GM18873 (cell line): ENCODE data around the gene DYRK1B.
A peak's percentile ranks its signal among the peaks of the same experiment; 100 is the strongest.
"Not testable (repeated sequence)": the region's sequence is repeated elsewhere in the genome, so short reads cannot be mapped to it uniquely, and the experiment has no call there.

ENCODE experiments used
- ATAC-seq: cut with Tn5 transposase; IDR thresholded peaks from one replicate; pipeline ENCODE4 v1.9.1; 2021; ENCODE audit warnings: mild to moderate bottlenecking, moderate library complexity, moderate number of reproducible peaks; ENCODE audit not compliant: unreplicated experiment, low FRiP score

DYRK1B gene

DNA sequence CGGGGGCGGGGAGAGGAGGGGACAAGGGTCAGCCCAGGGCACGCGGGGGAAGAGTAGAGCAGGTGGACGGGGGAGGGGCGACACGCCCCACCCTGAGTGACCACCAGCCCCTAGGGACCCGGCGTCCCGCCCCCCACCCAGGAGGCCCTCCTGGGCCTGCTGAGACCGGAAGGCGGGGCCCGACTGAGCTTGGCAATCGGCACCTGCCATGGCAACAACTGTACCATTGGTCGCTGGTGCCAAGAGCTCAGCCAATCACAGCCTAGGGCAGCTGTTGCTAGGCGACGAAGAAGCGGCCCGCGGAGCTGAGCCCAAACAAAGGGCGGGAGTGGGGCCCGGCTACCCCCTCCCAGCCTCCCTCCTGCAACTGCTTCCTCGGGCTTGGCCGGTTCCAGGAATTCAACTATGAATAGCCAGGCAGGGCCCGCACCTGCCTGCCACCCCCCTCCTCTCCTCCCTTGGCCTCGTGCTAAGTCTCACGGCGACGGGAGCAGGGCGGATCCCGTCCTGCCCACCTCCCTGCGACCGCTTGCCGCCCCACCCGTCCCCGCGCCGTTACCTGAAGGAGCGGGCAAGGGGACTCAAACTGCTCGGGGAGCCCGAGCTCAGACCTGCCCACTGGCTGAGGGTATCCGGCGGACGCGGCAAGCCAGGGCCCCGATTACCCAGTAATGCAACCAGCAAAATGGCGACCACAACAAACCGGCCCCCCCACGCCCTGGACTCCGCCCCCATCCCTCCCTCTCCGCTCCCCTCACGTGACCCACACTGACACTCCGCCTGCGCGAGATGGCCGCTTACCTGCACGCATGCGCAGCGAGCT lies at the start of gene DYRK1B:
Gene DYRK1B (minus strand): TSS at position 699 of the 823 bp plus-strand sequence. CDS start 2,295 bp downstream, outside the sequence.
- peak; percentile 78 for ATAC-seq

- not testable (repeated sequence) for ATAC-seq
Observed at GRCh38 chr19:39882645-39883044, 48.7 kb upstream of the DYRK1B start.

DNA sequence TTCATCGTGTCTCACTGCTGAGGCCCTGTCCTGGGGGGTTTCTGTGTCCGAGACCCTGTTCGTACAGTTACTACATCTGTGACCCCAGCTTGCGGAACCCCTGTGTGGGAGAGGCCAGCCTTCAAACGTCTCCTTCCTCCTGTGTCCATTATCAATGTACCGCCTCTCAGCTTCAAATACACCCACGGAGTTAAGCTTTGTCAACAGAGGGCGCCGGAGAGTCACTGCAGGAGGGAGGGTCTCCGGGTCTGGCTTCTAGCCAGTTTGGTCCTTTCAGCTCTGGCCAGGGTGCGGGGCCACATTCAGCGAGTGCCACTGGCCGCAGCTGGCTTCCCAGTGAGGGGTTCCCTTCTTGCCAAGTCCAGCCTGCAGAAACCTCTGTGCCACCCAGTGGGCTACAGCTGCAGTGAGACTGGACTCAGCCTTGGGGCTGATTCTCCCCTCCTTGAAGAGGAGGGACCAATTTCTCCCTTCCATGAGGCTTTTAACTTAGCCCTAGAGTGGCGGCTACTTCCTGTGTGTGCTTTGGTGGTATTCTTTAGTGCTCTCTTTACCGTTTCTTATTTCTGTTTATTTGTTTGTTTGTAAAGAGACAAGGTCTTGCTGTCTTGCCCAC lies 47.6 kb upstream of the DYRK1B start:
- not testable (repeated sequence) for ATAC-seq

DNA sequence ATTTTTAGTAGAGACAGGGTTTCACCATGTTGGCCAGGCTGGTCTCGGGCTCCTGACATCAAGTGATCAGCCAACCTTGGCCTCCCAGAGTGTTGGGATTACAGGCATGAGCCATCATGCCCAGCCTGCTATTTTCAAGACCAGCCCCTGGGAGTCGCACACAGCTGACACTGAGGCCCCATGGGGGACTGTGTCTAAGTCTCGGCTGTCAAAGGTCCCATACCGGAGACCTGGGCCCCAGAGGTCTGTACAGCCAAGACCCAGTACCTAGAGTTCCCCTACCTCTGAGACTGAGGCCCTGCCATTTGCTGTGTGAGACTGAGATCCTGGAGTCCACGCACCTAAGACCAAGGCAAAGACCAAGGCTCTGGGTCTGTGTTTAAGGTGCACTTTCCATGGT lies 46.3 kb upstream of the DYRK1B start:
- not testable (repeated sequence) for ATAC-seq

GRCh38 chr19:39879796-39880195 lies 45.8 kb upstream of the DYRK1B start:
- not testable (repeated sequence) for ATAC-seq

DNA sequence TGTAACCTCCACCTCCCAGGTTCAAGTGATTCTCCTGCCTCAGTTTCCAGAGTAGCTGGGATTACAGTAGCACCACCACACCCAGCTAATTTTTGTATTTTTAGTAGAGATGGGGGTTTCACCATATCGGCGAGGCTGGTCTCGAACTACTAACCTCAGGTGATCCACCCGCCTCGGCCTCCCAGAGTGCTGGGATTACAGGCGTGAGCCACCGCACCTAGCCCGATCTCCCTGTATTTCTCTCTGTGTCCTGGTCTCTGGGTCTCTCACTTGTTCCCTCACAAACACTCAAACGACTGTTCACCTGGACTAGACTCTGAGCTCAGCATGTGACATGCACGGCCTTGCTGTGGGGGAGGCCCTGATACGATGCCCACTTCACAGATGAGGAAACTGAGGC lies 44.9 kb upstream of the DYRK1B start:
- ATAC-seq, result not testable (repeated sequence)

DNA sequence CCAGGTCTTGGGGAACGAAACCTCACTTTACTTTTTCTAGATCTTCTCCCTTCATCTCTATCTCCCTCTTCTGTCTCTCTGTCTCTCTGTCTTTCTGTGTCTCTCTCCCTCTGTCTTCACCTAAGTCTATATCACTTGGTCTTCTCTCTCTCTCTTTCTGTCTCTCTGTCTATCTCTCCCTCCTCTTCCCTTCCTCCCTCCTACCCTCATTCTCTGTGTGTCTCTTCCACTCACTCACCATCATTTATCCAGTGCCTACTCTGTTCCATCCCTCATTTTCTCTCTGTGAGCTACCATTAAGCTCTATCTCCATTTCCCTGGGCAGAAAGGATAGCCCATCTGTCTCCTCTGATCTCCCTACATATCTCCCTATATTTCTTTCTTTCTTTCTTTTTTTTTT lies 44.4 kb upstream of the DYRK1B start:
- no peak for ATAC-seq

DNA sequence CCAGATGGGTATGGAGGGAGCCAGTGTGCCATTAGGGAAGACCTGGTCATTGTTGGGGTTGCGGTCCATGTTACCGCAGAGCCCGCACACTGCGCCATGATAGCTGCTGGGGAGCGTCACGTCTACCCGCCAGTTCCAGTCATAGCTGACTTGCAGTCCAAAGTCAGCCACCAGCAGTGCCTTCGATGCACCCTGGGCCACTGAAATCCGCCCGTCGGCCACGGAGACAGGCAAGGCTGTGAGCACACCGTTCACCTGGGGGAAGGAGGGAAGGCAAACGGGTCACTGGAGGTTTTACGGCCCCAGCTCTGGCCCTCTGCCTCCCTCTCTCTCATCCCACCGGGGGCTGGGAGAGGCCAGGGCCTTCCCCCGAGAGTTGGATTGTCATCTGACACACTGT lies 44.0 kb upstream of the DYRK1B start:
- ATAC-seq, result not testable (repeated sequence)

GRCh38 chr19:39877488-39877887 lies 43.5 kb upstream of the DYRK1B start:
- not testable (repeated sequence) for ATAC-seq

DNA sequence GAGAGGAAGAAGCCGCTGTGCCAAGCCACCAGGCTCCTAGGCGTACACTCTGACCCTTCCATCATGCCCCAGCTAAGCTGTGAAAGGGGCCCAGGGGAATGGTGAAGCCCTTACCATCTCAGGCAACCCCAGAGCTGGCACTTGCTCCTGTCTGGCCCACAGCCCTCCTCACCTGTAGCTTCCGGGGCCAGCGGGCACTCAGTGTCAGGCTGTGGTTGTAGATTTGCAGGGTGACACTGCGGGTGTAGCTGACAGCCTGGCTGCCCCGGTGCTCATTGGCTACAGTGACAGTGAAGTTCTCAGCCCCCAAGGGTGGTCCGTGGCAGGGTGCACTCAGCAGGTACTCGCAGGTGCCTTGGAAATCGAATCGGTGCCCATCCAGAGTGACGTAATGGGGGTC lies 42.5 kb upstream of the DYRK1B start:
- not testable (repeated sequence) for ATAC-seq

DNA sequence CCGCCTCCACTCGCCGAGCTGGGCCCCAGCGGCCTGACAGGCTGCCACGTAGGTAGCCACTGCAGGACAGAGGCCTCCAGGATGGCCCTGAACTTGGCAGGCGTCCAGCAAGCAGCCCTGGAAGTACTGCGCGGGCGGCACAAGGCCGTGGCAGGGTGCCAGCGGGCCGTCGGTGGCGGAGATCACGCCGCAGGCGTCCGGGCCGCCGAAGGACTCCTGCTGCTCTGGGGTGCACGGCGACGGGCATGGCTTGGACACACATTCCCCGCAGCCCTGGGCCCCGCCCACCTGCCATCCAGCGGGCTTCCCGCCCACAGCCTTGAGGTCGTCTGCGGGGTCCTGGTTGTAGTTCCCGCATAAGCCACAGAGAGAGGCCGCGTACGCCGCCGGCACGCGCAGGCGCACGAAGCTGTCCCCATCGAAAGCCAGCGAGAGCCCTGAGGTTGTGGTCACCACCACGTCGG lies 41.5 kb upstream of the DYRK1B start:
- ATAC-seq, result not testable (repeated sequence)

GRCh38 chr19:39874404-39874803 lies 40.4 kb upstream of the DYRK1B start:
- ATAC-seq, result no peak

GRCh38 chr19:39873385-39873784 lies 39.4 kb upstream of the DYRK1B start:
- no peak for ATAC-seq

- ATAC-seq, result no peak
Observed at GRCh38 chr19:39871886-39872866, 38.2 kb upstream of the DYRK1B start.

GRCh38 chr19:39871362-39871761 lies 37.4 kb upstream of the DYRK1B start:
- ATAC-seq, result no peak

DNA sequence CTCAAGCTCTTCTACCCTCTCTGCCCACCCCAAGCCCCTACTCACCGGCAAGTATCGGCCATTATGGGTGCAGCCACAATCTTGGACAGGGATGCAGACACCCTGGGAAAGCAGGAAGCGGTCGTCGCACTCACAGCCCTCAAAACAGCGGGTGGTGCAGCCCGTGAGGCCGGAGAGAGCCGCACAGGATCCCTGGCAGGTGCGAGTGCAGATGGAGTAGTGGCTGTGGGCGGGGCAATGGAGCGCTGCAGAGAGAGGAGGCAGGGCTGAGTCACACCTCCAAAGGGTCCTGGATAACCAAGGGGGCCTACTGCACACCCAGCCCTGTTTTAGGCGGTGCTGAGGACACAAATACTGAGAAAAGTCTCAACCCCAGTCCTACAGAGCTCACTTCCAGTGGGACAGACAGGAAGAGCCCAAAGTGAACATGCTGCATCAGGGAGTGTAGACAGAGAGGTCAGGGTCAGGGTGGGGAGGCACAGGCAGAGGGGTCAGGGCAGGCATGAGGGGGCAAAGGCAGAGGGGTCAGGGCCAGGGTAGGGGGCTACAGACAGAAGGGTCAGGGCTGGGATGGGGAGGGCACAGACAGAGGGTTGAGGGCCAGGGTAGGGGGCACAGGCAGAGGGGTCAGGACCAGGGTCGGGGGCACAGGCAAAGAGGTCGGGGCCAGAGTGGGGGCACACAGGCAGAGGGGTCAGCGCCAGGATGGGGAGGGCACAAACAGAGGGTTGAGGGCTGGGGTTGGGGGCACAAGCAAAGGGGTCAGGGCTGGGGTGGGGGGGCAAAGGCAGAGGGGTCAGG lies 36.4 kb upstream of the DYRK1B start:
- ATAC-seq, result no peak

GRCh38 chr19:39867952-39868351 lies 34.0 kb upstream of the DYRK1B start:
- no peak for ATAC-seq

- ATAC-seq, result no peak
Observed at GRCh38 chr19:39867133-39867532, 33.2 kb upstream of the DYRK1B start.

DNA sequence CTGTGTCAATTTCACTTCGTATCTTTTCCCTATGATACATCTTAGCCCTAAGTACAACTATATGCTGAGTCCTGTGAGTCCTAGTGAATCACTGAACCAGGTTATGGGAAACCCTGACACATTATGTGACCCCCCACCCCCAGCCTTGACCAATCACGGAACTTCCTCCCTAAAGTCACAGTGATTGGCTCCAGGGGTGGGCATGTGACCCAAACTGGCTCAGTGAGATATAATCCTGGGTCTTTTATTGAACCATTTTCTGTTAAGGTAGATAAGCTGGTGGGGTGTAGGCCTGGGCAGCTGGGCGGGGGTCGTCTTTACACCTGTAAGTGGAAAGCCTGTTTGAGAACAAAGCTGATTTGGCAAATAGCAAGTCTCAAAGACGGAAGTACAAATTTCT lies 32.0 kb upstream of the DYRK1B start:
- no peak for ATAC-seq

GRCh38 chr19:39865186-39865585 lies 31.2 kb upstream of the DYRK1B start:
- ATAC-seq, result no peak
